SK-N-SH (cell line): ENCODE data around the gene CAMK4. TPM values are rescaled to one million over a fixed set of nuclear protein-coding genes. Genes with fewer than 3 reads are reported as not detected.

Experiments
- CTCF ChIA-PET: fragments of 300-600, 350-600 bp; formaldehyde crosslinking; extraction: SDS; loops from one replicate; lab custom pipeline; 2021; lab: Yijun Ruan, JAX
- POLR2A ChIA-PET: fragments of 350-600 bp; sonication (Branson Sonifier 250); formaldehyde crosslinking; extraction: SDS; loops from one replicate; lab custom pipeline; 2020; ENCODE audit warnings: antibody characterized with exemption, inconsistent platforms; lab: Yijun Ruan, JAX
- DNase-seq: peaks from one replicate; pipeline ENCODE4 v3.0.0; 2012
- H2AFZ ChIP-seq: fragments of 200-600 bp; sonication (generic); 2 replicates; pipeline ENCODE4 v1.8.1; 2016; ENCODE audit warnings: antibody characterized with exemption, mild to moderate bottlenecking, low read depth
- H3F3A ChIP-seq: fragments of 200-600 bp; sonication (generic); replicated peaks from 2 replicates; pipeline ENCODE3; 2016; ENCODE audit warnings: antibody characterized with exemption, mild to moderate bottlenecking; ENCODE audit not compliant: insufficient read depth
- H3K27ac ChIP-seq, 2 experiments: fragments of 200-500 bp in 1 of 2; fragments of 200-600 bp in 1 of 2; sonication (Bioruptor generic) in 1 of 2; sonication (generic), shearing (Covaris generic) in 1 of 2; 2 replicates each; pipeline versions ENCODE4 v1.5.1 to v1.6.1; 2014 to 2016; ENCODE audit warnings: low read depth in 2 of 2, inconsistent platforms in 1 of 2, low read length in 1 of 2, mild to moderate bottlenecking in 1 of 2, mixed read lengths in 1 of 2
- H3K27me3 ChIP-seq: fragments of 200-600 bp; sonication (generic), shearing (Covaris generic); 2 replicates; pipeline ENCODE4 v1.6.1; 2016; ENCODE audit warnings: mixed run types; ENCODE audit not compliant: insufficient read depth
- H3K36me3 ChIP-seq, 2 experiments: fragments of 200-500 bp in 1 of 2; fragments of 200-600 bp in 1 of 2; sonication (Bioruptor generic) in 1 of 2; sonication (generic) in 1 of 2; replicated peaks in 1 of 2; 2 replicates each; pipeline versions ENCODE3 to v1.5.1; 2014 to 2016; ENCODE audit warnings: low read length in 1 of 2, mild to moderate bottlenecking in 1 of 2; ENCODE audit not compliant: insufficient read depth in 2 of 2, control insufficient read depth in 1 of 2
- H3K4me1 ChIP-seq, 2 experiments: fragments of 200-500 bp in 1 of 2; fragments of 200-600 bp in 1 of 2; sonication (Bioruptor generic) in 1 of 2; sonication (generic), shearing (Covaris generic) in 1 of 2; 2 replicates each; pipeline versions ENCODE4 v1.5.1 to v1.6.1; 2014 to 2016; ENCODE audit warnings: low read depth in 1 of 2, low read length in 1 of 2, mixed run types in 1 of 2; ENCODE audit not compliant: insufficient read depth in 2 of 2, control insufficient read depth in 1 of 2
- H3K4me2 ChIP-seq: fragments of 200-600 bp; sonication (generic), shearing (Covaris generic); 2 replicates; pipeline ENCODE4 v1.6.1; 2017; ENCODE audit warnings: mixed run types
- H3K4me3 ChIP-seq, 2 experiments: fragments of 200-500 bp in 1 of 2; fragments of 200-600 bp in 1 of 2; sonication (Bioruptor generic) in 1 of 2; sonication (generic), shearing (Covaris generic) in 1 of 2; 2 replicates each; pipeline versions ENCODE4 v1.5.1 to v1.8.1; 2014 to 2016; ENCODE audit warnings: low read depth in 2 of 2, inconsistent platforms in 1 of 2, low read length in 1 of 2, mild to moderate bottlenecking in 1 of 2, mixed read lengths in 1 of 2, moderate library complexity in 1 of 2
- H3K79me2 ChIP-seq: fragments of 200-600 bp; sonication (generic); 2 replicates; pipeline ENCODE4 v1.8.1; 2017; ENCODE audit warnings: mild to moderate bottlenecking; ENCODE audit not compliant: insufficient read depth
- H3K9ac ChIP-seq: fragments of 200-600 bp; sonication (generic); 2 replicates; pipeline ENCODE4 v1.6.1; 2017; ENCODE audit warnings: mixed run types
- H3K9me2 ChIP-seq: fragments of 200-600 bp; sonication (generic); 2 replicates; pipeline ENCODE4 v1.6.1; 2017; ENCODE audit warnings: mixed run types
- H3K9me3 ChIP-seq: fragments of 200-600 bp; sonication (generic); 2 replicates; pipeline ENCODE4 v1.6.1; 2017; ENCODE audit warnings: mixed run types, mild to moderate bottlenecking, moderate library complexity
- H4K20me1 ChIP-seq: fragments of 200-600 bp; sonication (generic); 2 replicates; pipeline ENCODE4 v1.6.1; 2017; ENCODE audit warnings: mild to moderate bottlenecking, mixed run types; ENCODE audit not compliant: insufficient read depth
- CTCF ChIP-seq: fragments of 200-600 bp; sonication (generic); IDR thresholded peaks from 2 replicates; pipeline ENCODE4 v1.6.1; 2017; ENCODE audit warnings: antibody characterized with exemption, mild to moderate bottlenecking, moderate library complexity
- EZH2phosphoT487 ChIP-seq: fragments of 200-600 bp; sonication (generic); IDR thresholded peaks from 2 replicates; pipeline ENCODE4 v1.6.1; 2017; ENCODE audit warnings: low read depth, mixed run types, mild to moderate bottlenecking, antibody characterized with exemption, moderate library complexity, borderline replicate concordance
- IRF3 ChIP-seq: fragments of 150-350 bp; IDR thresholded peaks from 2 replicates; pipeline ENCODE4 v1.6.1; 2016; ENCODE audit warnings: mild to moderate bottlenecking, low read depth, low read length
- JUND ChIP-seq: IDR thresholded peaks from 2 replicates; pipeline ENCODE4 v1.4.0; 2012
- MAX ChIP-seq: IDR thresholded peaks from 2 replicates; pipeline ENCODE4 v1.4.0; 2012; ENCODE audit warnings: low read depth
- NRF1 ChIP-seq: IDR thresholded peaks from 2 replicates; pipeline ENCODE4 v1.6.1; 2012; ENCODE audit warnings: low read depth, mild to moderate bottlenecking, low read length
- POLR2AphosphoS5 ChIP-seq: IDR thresholded peaks from 2 replicates; pipeline ENCODE4 v1.6.1; 2012; ENCODE audit warnings: low read depth, low read length
- RCOR1 ChIP-seq: fragments of 150-350 bp; IDR thresholded peaks from 2 replicates; pipeline ENCODE4 v1.6.1; 2017; ENCODE audit warnings: antibody characterized with exemption, low read length
- REST ChIP-seq: IDR thresholded peaks from 2 replicates; pipeline ENCODE4 v1.6.1; 2012; ENCODE audit warnings: mild to moderate bottlenecking, low read depth, low read length, moderate library complexity
- RFX5 ChIP-seq: IDR thresholded peaks from 2 replicates; pipeline ENCODE4 v1.6.1; 2012; ENCODE audit warnings: mild to moderate bottlenecking, improper control_type of control experiment, low read length
- SIN3A ChIP-seq: IDR thresholded peaks from 2 replicates; pipeline ENCODE4 v1.6.1; 2012; ENCODE audit warnings: low read depth, mild to moderate bottlenecking, low read length, moderate library complexity, borderline replicate concordance
- TAF1 ChIP-seq: IDR thresholded peaks from 2 replicates; pipeline ENCODE4 v1.6.1; 2012; ENCODE audit warnings: low read depth, mild to moderate bottlenecking, low read length, moderate library complexity, borderline replicate concordance
- USF2 ChIP-seq: fragments of 150-350 bp; IDR thresholded peaks from 2 replicates; pipeline ENCODE4 v1.6.1; 2017; ENCODE audit warnings: antibody characterized with exemption, low read length, low read depth, borderline replicate concordance
- YY1 ChIP-seq: IDR thresholded peaks from 2 replicates; pipeline ENCODE4 v1.4.0; 2012; ENCODE audit warnings: low read depth, mild to moderate bottlenecking
- WGBS: methylation state at CpG from one replicate; pipeline ENCODE4 v1.1.6; 2017; ENCODE audit warnings: low lambda C conversion rate; 5-methylcytosine and 5-hydroxymethylcytosine counted together
- polyA plus RNA-seq, 3 experiments: library from polyadenylated mRNA; depleted of rRNA; stranded (reverse); fragments of >200 nt; gene quantifications; 2 replicates each; pipeline ENCODE4 v1.2.3, GENCODE V29; 2012

Gene CAMK4
- polyA plus RNA-seq, 1 of the 3 experiments (the other 2 are of a cell fraction) = 4.1 TPM

GRCh38 chr5:111514087-111514486, 289.9 kb downstream of the CAMK4 start:
- POLR2A ChIA-PET = no interaction called here
- H2AFZ ChIP-seq = peak overlapping the region; percentile 21; the same call in 1 of the 2 replicates
- WGBS = 99% methylated on average over 3 of the region's 3 CpGs

More at GRCh38 chr5:111514087-111514486, 289.9 kb downstream of the CAMK4 start:
- Histone ChIP-seq H3K4me3 (no peak overlapping the region), H3K36me3 (no peaks in the 10 kb centered on the region), H3K27me3 (no peaks in the 10 kb centered on the region), H3K79me2 (peaks cover 27% of the 10 kb centered on the region), H3F3A (peaks cover 13% of the 10 kb centered on the region), H3K9me3 (no peaks in the 10 kb centered on the region), H3K4me2 (no peak overlapping the region), H3K4me1 (peaks cover 3 to 5% of the 10 kb centered on the region in 2 experiments; a peak in 3 of 4 replicates), H3K9me2 (no peaks in the 10 kb centered on the region), H3K27ac (no peak overlapping the region; a peak in 2 of 4 replicates), H3K9ac (no peak overlapping the region), H4K20me1 (no peaks in the 10 kb centered on the region; the same call in 1 of the 2 replicates)
- no peak for DNase-seq
- TF ChIP-seq IRF3 (no peak), YY1 (no peak), USF2 (no peak), RCOR1 (no peak), JUND (no peak), POLR2AphosphoS5 (no peak), CTCF (no peak), TAF1 (no peak), REST (no peak), RFX5 (no peak), MAX (no peak), NRF1 (no peak), EZH2phosphoT487 (no peak), SIN3A (no peak)
- CTCF ChIA-PET = interaction anchor here (1.0 to 4.0 kb wide), 4 partner anchors 18 to 101 kb away, joined by 3 to 20 read pairs (median 3); no protein-coding TSS in a partner anchor
